C4-2B (cell line): ENCODE measurements around the gene AGBL4.

Source experiments
- ZFX ChIP-seq: fragments of 450-650 bp; IDR thresholded peaks from 2 replicates; pipeline ENCODE4 v1.6.1; 2017
- TF ChIP-seq, protein P1 (sequence below): fragments of 450-650 bp; conservative IDR thresholded peaks from 2 replicates; pipeline ENCODE4 v1.5.1; 2017; ENCODE audit warnings: mild to moderate bottlenecking

DNA sequence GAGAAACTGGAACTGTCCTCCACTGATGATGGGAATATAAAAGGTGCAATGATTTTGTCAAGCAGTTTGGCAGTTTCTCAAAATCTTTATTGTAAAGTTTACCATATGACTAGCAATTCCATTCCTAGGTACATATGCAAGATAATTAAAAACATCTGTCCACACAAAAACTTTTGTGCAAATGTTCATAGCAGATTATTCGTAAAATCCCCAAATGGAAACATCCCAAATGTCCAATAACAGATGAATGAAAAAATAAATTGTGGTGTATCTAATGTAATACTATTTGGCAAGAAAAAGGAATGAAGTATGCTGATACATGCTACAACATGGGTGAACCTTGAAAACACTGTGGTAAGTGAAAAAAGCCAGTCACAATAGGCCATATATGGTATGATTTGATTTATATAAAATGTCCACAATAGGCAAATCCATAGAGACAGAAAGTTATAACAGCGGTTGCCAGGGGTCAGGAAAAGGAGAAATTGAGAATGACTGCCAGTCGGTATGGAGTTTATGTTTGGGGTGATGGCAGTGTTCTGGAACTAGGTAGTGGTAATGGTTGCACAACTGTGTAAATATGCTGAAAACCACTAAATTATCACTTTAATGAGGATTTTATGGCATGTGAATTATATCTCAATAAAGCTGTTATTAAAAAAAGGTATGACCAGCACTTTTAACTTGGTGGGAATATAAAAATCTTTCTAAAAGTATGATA, 1165.4 kb downstream of the AGBL4 start:
- TF ChIP-seq, protein P1, sequence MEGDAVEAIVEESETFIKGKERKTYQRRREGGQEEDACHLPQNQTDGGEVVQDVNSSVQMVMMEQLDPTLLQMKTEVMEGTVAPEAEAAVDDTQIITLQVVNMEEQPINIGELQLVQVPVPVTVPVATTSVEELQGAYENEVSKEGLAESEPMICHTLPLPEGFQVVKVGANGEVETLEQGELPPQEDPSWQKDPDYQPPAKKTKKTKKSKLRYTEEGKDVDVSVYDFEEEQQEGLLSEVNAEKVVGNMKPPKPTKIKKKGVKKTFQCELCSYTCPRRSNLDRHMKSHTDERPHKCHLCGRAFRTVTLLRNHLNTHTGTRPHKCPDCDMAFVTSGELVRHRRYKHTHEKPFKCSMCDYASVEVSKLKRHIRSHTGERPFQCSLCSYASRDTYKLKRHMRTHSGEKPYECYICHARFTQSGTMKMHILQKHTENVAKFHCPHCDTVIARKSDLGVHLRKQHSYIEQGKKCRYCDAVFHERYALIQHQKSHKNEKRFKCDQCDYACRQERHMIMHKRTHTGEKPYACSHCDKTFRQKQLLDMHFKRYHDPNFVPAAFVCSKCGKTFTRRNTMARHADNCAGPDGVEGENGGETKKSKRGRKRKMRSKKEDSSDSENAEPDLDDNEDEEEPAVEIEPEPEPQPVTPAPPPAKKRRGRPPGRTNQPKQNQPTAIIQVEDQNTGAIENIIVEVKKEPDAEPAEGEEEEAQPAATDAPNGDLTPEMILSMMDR = no peak
- no peak for TF ChIP-seq ZFX
